ENCODE measurements around the gene CNOT6.

- no peak for TF ChIP-seq CTCF (IDR thresholded peaks at IDR 0.05)
- TF ChIP-seq ZFX (IDR thresholded peaks at IDR 0.05; ENCODE audit: borderline replicate concordance): no peak
Observed at GRCh38 chr5:180590543-180591310, 96.5 kb downstream of the CNOT6 start.
